ENCODE data around the gene VIPR1.

DNA sequence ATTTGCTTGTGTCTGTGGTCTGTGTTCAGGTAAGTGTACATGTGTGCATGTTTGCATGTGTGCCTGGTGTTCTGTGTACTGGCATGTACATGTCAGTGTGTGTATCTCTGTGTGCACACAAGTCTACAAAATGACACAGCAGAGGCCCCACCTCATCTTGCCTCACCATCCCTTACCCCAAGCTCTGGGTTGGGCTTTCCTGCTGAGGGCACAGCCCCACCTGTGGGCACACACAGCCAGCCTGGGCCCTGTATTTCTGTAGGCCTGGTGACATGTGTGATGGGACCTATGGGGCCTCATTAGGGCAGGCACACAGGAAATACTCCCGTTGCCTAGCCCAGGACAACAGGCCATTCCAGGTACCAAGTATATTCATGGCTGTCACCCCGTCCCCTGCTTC lies 13.5 kb downstream of the VIPR1 start:
- TF ChIP-seq POLR2AphosphoS5 (IDR thresholded peaks at IDR 0.05) = no peak
- TF ChIP-seq, protein P1, sequence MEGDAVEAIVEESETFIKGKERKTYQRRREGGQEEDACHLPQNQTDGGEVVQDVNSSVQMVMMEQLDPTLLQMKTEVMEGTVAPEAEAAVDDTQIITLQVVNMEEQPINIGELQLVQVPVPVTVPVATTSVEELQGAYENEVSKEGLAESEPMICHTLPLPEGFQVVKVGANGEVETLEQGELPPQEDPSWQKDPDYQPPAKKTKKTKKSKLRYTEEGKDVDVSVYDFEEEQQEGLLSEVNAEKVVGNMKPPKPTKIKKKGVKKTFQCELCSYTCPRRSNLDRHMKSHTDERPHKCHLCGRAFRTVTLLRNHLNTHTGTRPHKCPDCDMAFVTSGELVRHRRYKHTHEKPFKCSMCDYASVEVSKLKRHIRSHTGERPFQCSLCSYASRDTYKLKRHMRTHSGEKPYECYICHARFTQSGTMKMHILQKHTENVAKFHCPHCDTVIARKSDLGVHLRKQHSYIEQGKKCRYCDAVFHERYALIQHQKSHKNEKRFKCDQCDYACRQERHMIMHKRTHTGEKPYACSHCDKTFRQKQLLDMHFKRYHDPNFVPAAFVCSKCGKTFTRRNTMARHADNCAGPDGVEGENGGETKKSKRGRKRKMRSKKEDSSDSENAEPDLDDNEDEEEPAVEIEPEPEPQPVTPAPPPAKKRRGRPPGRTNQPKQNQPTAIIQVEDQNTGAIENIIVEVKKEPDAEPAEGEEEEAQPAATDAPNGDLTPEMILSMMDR (IDR thresholded peaks at IDR 0.05) = no peak

Measured in sigmoid colon (tissue), 4 donors.